Endothelial cell of umbilical vein (primary cell): ENCODE results near the gene DYNAP. TPM values are rescaled to one million over a fixed set of nuclear protein-coding genes. Genes with fewer than 3 reads are reported as not detected.

ENCODE experiments used
- BruUV-seq: library from RNA; stranded (reverse); fragments of 400-500 nt; replicated peaks from 2 replicates; lab custom pipeline; 2021; lab: Mats Ljungman, UMichigan
- CTCF ChIA-PET: fragments of 300-600, 350-600 bp; sonication (Branson Sonifier 250); formaldehyde crosslinking; loops from one replicate; lab custom pipeline; 2021; ENCODE audit warnings: antibody characterized with exemption, inconsistent platforms; lab: Charles Lee
- POLR2A ChIA-PET: fragments of 300-600, 350-600 bp; sonication (Branson Sonifier 250); formaldehyde crosslinking; loops from one replicate; lab custom pipeline; 2021; ENCODE audit warnings: antibody characterized with exemption, inconsistent platforms; lab: Charles Lee
- DNase-seq: peaks from one replicate; pipeline ENCODE4 v3.0.0-alpha.2; 2011; ENCODE audit warnings: low read depth, low spot score
- FAIRE-seq: peaks from 2 replicates; lab custom pipeline; 2011; peaks lifted over from hg19 to GRCh38; lab: Jason Lieb, UNC
- H2AFZ ChIP-seq: 2 replicates; pipeline ENCODE4 v1.6.0; 2012; ENCODE audit warnings: low read depth, low read length, control low read depth, inconsistent platforms
- H3K27ac ChIP-seq: 2 replicates; pipeline ENCODE4 v1.5.1; 2011; ENCODE audit warnings: low read depth, mild to moderate bottlenecking, control low read depth, low read length, moderate library complexity; ENCODE audit not compliant: insufficient read depth
- H3K27me3 ChIP-seq, 2 experiments: 2 replicates each; pipeline versions ENCODE4 v1.6.0 to v1.6.1; 2011; ENCODE audit warnings: low read length in 2 of 2, mixed read lengths in 1 of 2; ENCODE audit not compliant: control insufficient read depth in 2 of 2, insufficient read depth in 2 of 2
- H3K36me3 ChIP-seq, 2 experiments: 2 replicates in 1 of 2; 3 replicates in 1 of 2; pipeline ENCODE4 v1.5.1; 2011; ENCODE audit warnings: low read length in 2 of 2, mild to moderate bottlenecking in 1 of 2, moderate library complexity in 1 of 2; ENCODE audit not compliant: control insufficient read depth in 2 of 2, insufficient read depth in 2 of 2; ENCODE audit errors: extremely low read depth in 1 of 2
- H3K4me1 ChIP-seq: 3 replicates; pipeline ENCODE4 v1.5.1; 2011; ENCODE audit warnings: mild to moderate bottlenecking, low read length; ENCODE audit not compliant: control insufficient read depth, insufficient read depth; ENCODE audit errors: extremely low read depth
- H3K4me2 ChIP-seq: 2 replicates; pipeline ENCODE4 v1.6.1; 2011; ENCODE audit warnings: low read length, control low read depth, mixed read lengths; ENCODE audit not compliant: insufficient read depth
- H3K4me3 ChIP-seq, 3 experiments: fragments of 200-600 bp in 1 of 3; sonication (generic), shearing (Covaris generic) in 1 of 3; replicated peaks in 1 of 3; 2 replicates each; pipeline ENCODE4 v1.5.1; 2011 to 2016; ENCODE audit warnings: control low read depth in 3 of 3, low read length in 3 of 3, mild to moderate bottlenecking in 2 of 3, inconsistent platforms in 1 of 3, low read depth in 1 of 3, moderate library complexity in 1 of 3; ENCODE audit not compliant: insufficient read depth in 1 of 3
- H3K79me2 ChIP-seq: 2 replicates; pipeline ENCODE4 v1.6.0; 2012; ENCODE audit warnings: low read length, inconsistent platforms; ENCODE audit not compliant: control insufficient read depth, insufficient read depth
- H3K9ac ChIP-seq: replicated peaks from 2 replicates; pipeline ENCODE3; 2011; ENCODE audit warnings: low read length, control low read depth; ENCODE audit not compliant: insufficient read depth; ENCODE audit errors: extremely low read depth
- H3K9me1 ChIP-seq: replicated peaks from 3 replicates; pipeline ENCODE4 v1.6.0; 2011; ENCODE audit warnings: mild to moderate bottlenecking, low read length; ENCODE audit not compliant: control insufficient read depth, insufficient read depth; ENCODE audit errors: extremely low read depth
- H3K9me3 ChIP-seq: replicated peaks from 2 replicates; pipeline ENCODE4 v1.5.1; 2012; ENCODE audit warnings: low read length, inconsistent platforms; ENCODE audit not compliant: control insufficient read depth, insufficient read depth
- H4K20me1 ChIP-seq: replicated peaks from 2 replicates; pipeline ENCODE3; 2011; ENCODE audit warnings: mild to moderate bottlenecking, low read length; ENCODE audit not compliant: control insufficient read depth, insufficient read depth; ENCODE audit errors: extremely low read depth
- EZH2 ChIP-seq: IDR thresholded peaks from 2 replicates; pipeline ENCODE4 v1.6.1; 2012; ENCODE audit warnings: borderline replicate concordance, low read depth, mild to moderate bottlenecking, moderate library complexity, low read length, inconsistent platforms; ENCODE audit not compliant: severe bottlenecking
- FOS ChIP-seq: IDR thresholded peaks from 2 replicates; pipeline ENCODE4 v1.6.1; 2011; ENCODE audit warnings: mild to moderate bottlenecking, low read length, moderate library complexity, borderline replicate concordance; ENCODE audit not compliant: insufficient read depth
- GATA2 ChIP-seq: IDR thresholded peaks from 2 replicates; pipeline ENCODE4 v1.7.0; 2011; ENCODE audit warnings: low read depth, mild to moderate bottlenecking, moderate library complexity, mixed read lengths, low read length; ENCODE audit not compliant: insufficient read length, insufficient read depth
- MYC ChIP-seq: IDR thresholded peaks from one replicate; pipeline ENCODE4 v1.6.1; 2011; ENCODE audit warnings: mild to moderate bottlenecking, low read depth, low read length
- POLR2A ChIP-seq: IDR thresholded peaks from 2 replicates; pipeline ENCODE4 v1.6.1; 2012; ENCODE audit warnings: low read depth, mild to moderate bottlenecking, control low read depth, low read length
- POLR2AphosphoS5 ChIP-seq: IDR thresholded peaks from 2 replicates; pipeline ENCODE4 v1.6.1; 2012; ENCODE audit warnings: low read depth, mild to moderate bottlenecking, control low read depth, low read length, moderate library complexity; ENCODE audit not compliant: insufficient read depth
- dilution Hi-C: fragments of 300-500 bp; cut with MboI; formaldehyde crosslinking; loops from one replicate; pipeline ENCODE4 v1.15.0; 2019; ENCODE audit warnings: low sequenced_read_pairs; ENCODE audit not compliant: extremely low pct_ligation_motif_present
- intact Hi-C: fragments of 100-400 bp; cut with micrococcal nuclease; formaldehyde crosslinking; loops from one replicate; pipeline ENCODE4 v1.10.0; 2022
- polyA plus RNA-seq, 4 experiments: library from polyadenylated mRNA; depleted of rRNA in 3 of 4; stranded (reverse) in 3 of 4; unstranded in 1 of 4; fragments of >200 nt; gene quantifications; 2 replicates each; pipeline versions ENCODE4 v1.2.1 to v1.2.3, GENCODE V29; 2011 to 2012; ENCODE audit warnings: missing spikeins in 1 of 4
- total RNA-seq: library from RNA; stranded (reverse); gene quantifications from 2 replicates; pipeline ENCODE4 v1.2.3, GENCODE V29; 2021
- TF ChIP-seq, protein P1 (sequence below): IDR thresholded peaks from 2 replicates; pipeline ENCODE4 v1.6.1; 2011; ENCODE audit not compliant: insufficient read depth, insufficient read length
- TF ChIP-seq, protein P2 (sequence below), 2 donors: IDR thresholded peaks; 1 replicate in 1 of 2; 2 replicates in 1 of 2; pipeline ENCODE4 v1.5.1; 2011; ENCODE audit warnings: low read length in 2 of 2, mild to moderate bottlenecking in 2 of 2, moderate library complexity in 2 of 2, control low read depth in 1 of 2, inconsistent platforms in 1 of 2, low read depth in 1 of 2; ENCODE audit not compliant: insufficient read depth in 1 of 2; ENCODE audit errors: extremely low read depth in 1 of 2

The DYNAP gene
- total and polyA plus RNA-seq, 2 donors (not counting 3 experiments of a cell fraction or from before 2014, with no cell fraction given): not detected

GRCh38 chr18:54611816-54612215 is 20.8 kb downstream of the DYNAP start:
- H4K20me1 ChIP-seq: no peaks in the 10 kb centered on the region
- CTCF ChIA-PET: no interaction called here

More at GRCh38 chr18:54611816-54612215, 20.8 kb downstream of the DYNAP start:
- dilution Hi-C loops (no loop called here), intact Hi-C loops (no loop called here)
- FAIRE-seq (no peak), DNase-seq (no peak)
- Histone ChIP-seq H3K4me2 (no peak overlapping the region), H3K79me2 (no peaks in the 10 kb centered on the region), H3K4me3 (no peak overlapping the region), H3K27me3 (no peaks in the 10 kb centered on the region), H3K36me3 (no peaks in the 10 kb centered on the region), H3K4me1 (no peaks in the 10 kb centered on the region), H3K27ac (no peak overlapping the region), H3K9me1 (no peaks in the 10 kb centered on the region), H2AFZ (no peak overlapping the region), H3K9ac (no peak overlapping the region), H3K9me3 (no peaks in the 10 kb centered on the region)
- TF ChIP-seq, protein P1, sequence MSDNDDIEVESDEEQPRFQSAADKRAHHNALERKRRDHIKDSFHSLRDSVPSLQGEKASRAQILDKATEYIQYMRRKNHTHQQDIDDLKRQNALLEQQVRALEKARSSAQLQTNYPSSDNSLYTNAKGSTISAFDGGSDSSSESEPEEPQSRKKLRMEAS: no peak
- no peak for TF ChIP-seq MYC
- TF ChIP-seq FOS: no peak
- TF ChIP-seq EZH2: no peak
- TF ChIP-seq POLR2AphosphoS5: no peak
- TF ChIP-seq POLR2A: no peak
- TF ChIP-seq, protein P2, sequence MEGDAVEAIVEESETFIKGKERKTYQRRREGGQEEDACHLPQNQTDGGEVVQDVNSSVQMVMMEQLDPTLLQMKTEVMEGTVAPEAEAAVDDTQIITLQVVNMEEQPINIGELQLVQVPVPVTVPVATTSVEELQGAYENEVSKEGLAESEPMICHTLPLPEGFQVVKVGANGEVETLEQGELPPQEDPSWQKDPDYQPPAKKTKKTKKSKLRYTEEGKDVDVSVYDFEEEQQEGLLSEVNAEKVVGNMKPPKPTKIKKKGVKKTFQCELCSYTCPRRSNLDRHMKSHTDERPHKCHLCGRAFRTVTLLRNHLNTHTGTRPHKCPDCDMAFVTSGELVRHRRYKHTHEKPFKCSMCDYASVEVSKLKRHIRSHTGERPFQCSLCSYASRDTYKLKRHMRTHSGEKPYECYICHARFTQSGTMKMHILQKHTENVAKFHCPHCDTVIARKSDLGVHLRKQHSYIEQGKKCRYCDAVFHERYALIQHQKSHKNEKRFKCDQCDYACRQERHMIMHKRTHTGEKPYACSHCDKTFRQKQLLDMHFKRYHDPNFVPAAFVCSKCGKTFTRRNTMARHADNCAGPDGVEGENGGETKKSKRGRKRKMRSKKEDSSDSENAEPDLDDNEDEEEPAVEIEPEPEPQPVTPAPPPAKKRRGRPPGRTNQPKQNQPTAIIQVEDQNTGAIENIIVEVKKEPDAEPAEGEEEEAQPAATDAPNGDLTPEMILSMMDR (IDR thresholded peaks at IDR 0.05; ENCODE audit: extremely low read depth in 1 of 2, insufficient read depth in 1 of 2, low read depth in 1 of 2, low read length in 2 of 2): no peak
- no peak for TF ChIP-seq GATA2
- POLR2A ChIA-PET: no interaction called here
- no TSS peak for BruUV-seq
